Activated T-cell treated with anti-CD3 and anti-CD28 coated beads, Interleukin-2, amount 50 U/mL, for 4 hours (primary cell): Measurements from ENCODE around the gene CD276. TPM values are rescaled to one million over a fixed set of nuclear protein-coding genes. Genes with fewer than 3 reads are reported as not detected.
A peak's percentile ranks its signal among the peaks of the same experiment; 100 is the strongest.

Experiments used
- ATAC-seq, 2 donors: fragments of 200-7000 bp; cut with Tn5 transposase; one replicate each; pipeline ENCODE4 v1.10.0; 2021
- DNase-seq: peaks from one replicate; pipeline ENCODE4 v3.0.0-alpha.2; 2020
- H3K27me3 Mint-ChIP-seq: one replicate; pipeline ENCODE4 v1.8.0; 2021; ENCODE audit warnings: low read depth, mixed read lengths
- H3K36me3 Mint-ChIP-seq: one replicate; pipeline ENCODE4 v1.8.0; 2022; ENCODE audit warnings: mixed read lengths; ENCODE audit not compliant: insufficient read depth
- H3K4me1 Mint-ChIP-seq: one replicate; pipeline ENCODE4 v1.8.0; 2021; ENCODE audit warnings: low read depth, mixed read lengths
- H3K4me3 Mint-ChIP-seq: one replicate; pipeline ENCODE4 v1.8.0; 2021; ENCODE audit warnings: mild to moderate bottlenecking, moderate library complexity, mixed read lengths
- H3K9me3 Mint-ChIP-seq: one replicate; pipeline ENCODE4 v1.8.0; 2021; ENCODE audit warnings: mixed read lengths
- total RNA-seq, 3 donors: library from RNA; stranded (reverse); gene quantifications; one replicate each; pipeline ENCODE4 v1.2.1, GENCODE V29; 2021

Gene CD276
- total RNA-seq, 3 donors from 2014 or later = 2.6 to 4.1 (median 3.1) TPM

GRCh38 chr15:73751899-73752805, 68.0 kb downstream of the CD276 start:
- peaks cover 54% of the 10 kb centered on the region for H3K27me3 Mint-ChIP-seq
- H3K4me3 Mint-ChIP-seq = no peak overlapping the region

GRCh38 chr15:73752806-73753193, 68.6 kb downstream of the CD276 start:
- DNase-seq = no peak
- H3K4me3 Mint-ChIP-seq = no peak overlapping the region
- ATAC-seq = peak in 1 of 2 donors; percentile 43
- no peaks in the 10 kb centered on the region for H3K36me3 Mint-ChIP-seq
- peaks cover 56% of the 10 kb centered on the region for H3K27me3 Mint-ChIP-seq
- H3K9me3 Mint-ChIP-seq = no peaks in the 10 kb centered on the region
- H3K4me1 Mint-ChIP-seq = peaks cover 5% of the 10 kb centered on the region

More at GRCh38 chr15:73751899-73752805, 68.0 kb downstream of the CD276 start:
- no peak for DNase-seq
- peaks cover 5% of the 10 kb centered on the region for H3K4me1 Mint-ChIP-seq
- ATAC-seq = peak in 1 of 2 donors; percentile 31
- H3K36me3 Mint-ChIP-seq = no peaks in the 10 kb centered on the region
- no peaks in the 10 kb centered on the region for H3K9me3 Mint-ChIP-seq

- Mint-ChIP-seq H3K36me3 (no peaks in the 10 kb centered on the region), H3K4me1 (peaks cover 5% of the 10 kb centered on the region), H3K9me3 (no peaks in the 10 kb centered on the region), H3K4me3 (no peak within 1 kb of the TSS), H3K27me3 (peaks cover 55% of the 10 kb centered on the region)
- ATAC-seq = no peak
- no peak for DNase-seq
Observed at GRCh38 chr15:73753250-73754130, 69.3 kb downstream of the CD276 start, which contains the start of gene INSYN1. Gene INSYN1 (minus strand): TSS chr15:73753351. CDS start chr15:73751130, 2,221 bp downstream.

GRCh38 chr15:73754461-73754860, 70.3 kb downstream of the CD276 start:
- H3K36me3 Mint-ChIP-seq = no peaks in the 10 kb centered on the region
- H3K4me3 Mint-ChIP-seq = no peak overlapping the region
- no peak for DNase-seq
- H3K27me3 Mint-ChIP-seq = peaks cover 53% of the 10 kb centered on the region
- no peak for ATAC-seq
- H3K9me3 Mint-ChIP-seq = no peaks in the 10 kb centered on the region
- peaks cover 5% of the 10 kb centered on the region for H3K4me1 Mint-ChIP-seq

- peaks cover 5% of the 10 kb centered on the region for H3K4me1 Mint-ChIP-seq
- ATAC-seq (no peak), DNase-seq (no peak)
- no peak overlapping the region for H3K4me3 Mint-ChIP-seq
- H3K27me3 Mint-ChIP-seq = peaks cover 45% of the 10 kb centered on the region
- H3K9me3 Mint-ChIP-seq = no peaks in the 10 kb centered on the region
- no peaks in the 10 kb centered on the region for H3K36me3 Mint-ChIP-seq
Observed at GRCh38 chr15:73755481-73755880, 71.3 kb downstream of the CD276 start.

GRCh38 chr15:73755946-73756345, 71.8 kb downstream of the CD276 start:
- no peak for ATAC-seq

GRCh38 chr15:73756390-73756789, 72.2 kb downstream of the CD276 start:
- Mint-ChIP-seq H3K9me3 (no peaks in the 10 kb centered on the region), H3K27me3 (peaks cover 38% of the 10 kb centered on the region), H3K4me3 (no peak overlapping the region), H3K36me3 (no peaks in the 10 kb centered on the region), H3K4me1 (peaks cover 4% of the 10 kb centered on the region)
- no peak for DNase-seq
- ATAC-seq = no peak

More at GRCh38 chr15:73755946-73756345, 71.8 kb downstream of the CD276 start:
- Mint-ChIP-seq H3K36me3 (no peaks in the 10 kb centered on the region), H3K4me1 (peaks cover 5% of the 10 kb centered on the region), H3K4me3 (no peak overlapping the region), H3K27me3 (peaks cover 40% of the 10 kb centered on the region), H3K9me3 (no peaks in the 10 kb centered on the region)
- DNase-seq = no peak

- no peaks in the 10 kb centered on the region for H3K36me3 Mint-ChIP-seq
- no peak overlapping the region for H3K4me3 Mint-ChIP-seq
- ATAC-seq = no peak
Observed at GRCh38 chr15:73756947-73757513, 72.8 kb downstream of the CD276 start.

GRCh38 chr15:73757571-73757970, 73.4 kb downstream of the CD276 start:
- no peaks in the 10 kb centered on the region for H3K36me3 Mint-ChIP-seq
- H3K4me1 Mint-ChIP-seq = peaks cover 3% of the 10 kb centered on the region
- H3K27me3 Mint-ChIP-seq = peaks cover 36% of the 10 kb centered on the region
- no peak overlapping the region for H3K4me3 Mint-ChIP-seq
- ATAC-seq (no peak), DNase-seq (no peak)
- no peaks in the 10 kb centered on the region for H3K9me3 Mint-ChIP-seq

More at GRCh38 chr15:73756947-73757513, 72.8 kb downstream of the CD276 start:
- DNase-seq = no peak
- peaks cover 36% of the 10 kb centered on the region for H3K27me3 Mint-ChIP-seq
- no peaks in the 10 kb centered on the region for H3K9me3 Mint-ChIP-seq
- H3K4me1 Mint-ChIP-seq = peaks cover 3% of the 10 kb centered on the region

- H3K4me3 Mint-ChIP-seq = no peak overlapping the region
- DNase-seq (no peak), ATAC-seq (no peak)
- no peaks in the 10 kb centered on the region for H3K36me3 Mint-ChIP-seq
- peaks cover 2% of the 10 kb centered on the region for H3K4me1 Mint-ChIP-seq
- H3K27me3 Mint-ChIP-seq = peaks cover 38% of the 10 kb centered on the region
- H3K9me3 Mint-ChIP-seq = no peaks in the 10 kb centered on the region
Observed at GRCh38 chr15:73758461-73758860, 74.3 kb downstream of the CD276 start.

- peaks cover 24% of the 10 kb centered on the region for H3K27me3 Mint-ChIP-seq
- no peaks in the 10 kb centered on the region for H3K36me3 Mint-ChIP-seq
- DNase-seq = no peak
- ATAC-seq = no peak
- H3K4me3 Mint-ChIP-seq = no peak overlapping the region
- no peaks in the 10 kb centered on the region for H3K4me1 Mint-ChIP-seq
- H3K9me3 Mint-ChIP-seq = no peaks in the 10 kb centered on the region
Observed at GRCh38 chr15:73760330-73761329, 76.4 kb downstream of the CD276 start.

GRCh38 chr15:73763931-73764330, 79.7 kb downstream of the CD276 start:
- Mint-ChIP-seq H3K27me3 (peaks cover 13% of the 10 kb centered on the region), H3K9me3 (no peaks in the 10 kb centered on the region), H3K4me1 (no peaks in the 10 kb centered on the region), H3K36me3 (no peaks in the 10 kb centered on the region), H3K4me3 (no peak overlapping the region)
- no peak for DNase-seq
- no peak for ATAC-seq
